ENCODE results near the gene PLD1. TPM values are rescaled to one million over a fixed set of nuclear protein-coding genes. Genes with fewer than 3 reads are reported as not detected.
A peak's percentile ranks its signal among the peaks of the same experiment; 100 is the strongest.
"Not testable (repeated sequence)": the region's sequence is repeated elsewhere in the genome, so short reads cannot be mapped to it uniquely, and the experiment has no call there.

Gene PLD1
- total and polyA plus RNA-seq, 5 donors: 17.0 to 79.5 (median 53.9) TPM

- no peak overlapping the region for H3K27ac ChIP-seq (ENCODE audit: low read length)
- 74% methylated on average over 1 of the region's 1 CpG for WGBS
- ATAC-seq (no peak), DNase-seq (no peak)
- H3K27me3 ChIP-seq (ENCODE audit: control insufficient read depth, insufficient read depth): no peaks in the 10 kb centered on the region
- no peak overlapping the region for H3K4me3 ChIP-seq (ENCODE audit: low read length)
- H3K9me3 ChIP-seq (ENCODE audit: control insufficient read depth, low read length): no peaks in the 10 kb centered on the region
- intact Hi-C loops (cut with DNase I): no loop called here
- H3K4me1 ChIP-seq (ENCODE audit: control insufficient read depth, insufficient read depth, low read length): no peaks in the 10 kb centered on the region
Observed at GRCh38 chr3:171694888-171695287, 115.4 kb downstream of the PLD1 start.

GRCh38 chr3:171692551-171692950, 117.7 kb downstream of the PLD1 start:
- H3K4me3 ChIP-seq (ENCODE audit: low read length); DNase-seq; H3K4me1 ChIP-seq (ENCODE audit: control insufficient read depth, insufficient read depth, low read length); H3K27me3 ChIP-seq (ENCODE audit: control insufficient read depth, insufficient read depth); H3K27ac ChIP-seq (ENCODE audit: low read length); H3K9me3 ChIP-seq (ENCODE audit: control insufficient read depth, low read length); intact Hi-C loops (cut with DNase I); ATAC-seq: not testable (repeated sequence)
- 98% methylated on average over 9 of the region's 9 CpGs for WGBS

- 98% methylated on average over 1 of the region's 1 CpG for WGBS
- H3K4me3 ChIP-seq (ENCODE audit: low read length): no peak overlapping the region
- intact Hi-C loops (cut with DNase I): no loop called here
- no peaks in the 10 kb centered on the region for H3K27me3 ChIP-seq (ENCODE audit: control insufficient read depth, insufficient read depth)
- DNase-seq (no peak), ATAC-seq (no peak)
- no peaks in the 10 kb centered on the region for H3K9me3 ChIP-seq (ENCODE audit: control insufficient read depth, low read length)
- no peak overlapping the region for H3K27ac ChIP-seq (ENCODE audit: low read length)
- peaks cover 2% of the 10 kb centered on the region for H3K4me1 ChIP-seq (ENCODE audit: control insufficient read depth, insufficient read depth, low read length)
Observed at GRCh38 chr3:171691485-171691884, 118.8 kb downstream of the PLD1 start.

GRCh38 chr3:171690281-171690680, 120.0 kb downstream of the PLD1 start:
- ATAC-seq (no peak), DNase-seq (no peak)
- H3K27ac ChIP-seq (ENCODE audit: low read length): no peak overlapping the region
- peaks cover 2% of the 10 kb centered on the region for H3K4me1 ChIP-seq (ENCODE audit: control insufficient read depth, insufficient read depth, low read length)
- intact Hi-C loops (cut with DNase I): no loop called here
- no peaks in the 10 kb centered on the region for H3K9me3 ChIP-seq (ENCODE audit: control insufficient read depth, low read length)
- H3K27me3 ChIP-seq (ENCODE audit: control insufficient read depth, insufficient read depth): no peaks in the 10 kb centered on the region
- H3K4me3 ChIP-seq (ENCODE audit: low read length): no peak overlapping the region

GRCh38 chr3:171688593-171688992, 121.7 kb downstream of the PLD1 start:
- DNase-seq (no peak), ATAC-seq (peak; percentile 64 to 79)
- no peak overlapping the region for H3K4me3 ChIP-seq (ENCODE audit: low read length)
- WGBS: 68% methylated on average over 8 of the region's 8 CpGs
- intact Hi-C loops (cut with DNase I): loop anchor here in 1 of 4 donors (10.0 kb wide), 1 partner anchor 76 kb away; no protein-coding TSS in a partner anchor
- H3K27ac ChIP-seq (ENCODE audit: low read length): peak overlapping the region; percentile 7
- no peaks in the 10 kb centered on the region for H3K27me3 ChIP-seq (ENCODE audit: control insufficient read depth, insufficient read depth)
- no peaks in the 10 kb centered on the region for H3K9me3 ChIP-seq (ENCODE audit: control insufficient read depth, low read length)
- peaks cover 5% of the 10 kb centered on the region for H3K4me1 ChIP-seq (ENCODE audit: control insufficient read depth, insufficient read depth, low read length)

- DNase-seq (no peak), ATAC-seq (no peak)
- Histone ChIP-seq H3K4me1 (ENCODE audit: control insufficient read depth, insufficient read depth, low read length) (peaks cover 5% of the 10 kb centered on the region), H3K27ac (ENCODE audit: low read length) (no peak overlapping the region), H3K4me3 (ENCODE audit: low read length) (no peak overlapping the region), H3K9me3 (ENCODE audit: control insufficient read depth, low read length) (no peaks in the 10 kb centered on the region), H3K27me3 (ENCODE audit: control insufficient read depth, insufficient read depth) (no peaks in the 10 kb centered on the region)
- intact Hi-C loops (cut with DNase I): loop anchor here in 1 of 4 donors (10.0 kb wide), 1 partner anchor 77 kb away; no protein-coding TSS in a partner anchor
Observed at GRCh38 chr3:171688002-171688401, 122.3 kb downstream of the PLD1 start.

GRCh38 chr3:171687581-171687980, 122.7 kb downstream of the PLD1 start:
- DNase-seq (no peak), ATAC-seq (no peak)
- Histone ChIP-seq H3K27ac (ENCODE audit: low read length) (no peak overlapping the region), H3K9me3 (ENCODE audit: control insufficient read depth, low read length) (no peaks in the 10 kb centered on the region), H3K4me1 (ENCODE audit: control insufficient read depth, insufficient read depth, low read length) (peaks cover 5% of the 10 kb centered on the region), H3K27me3 (ENCODE audit: control insufficient read depth, insufficient read depth) (no peaks in the 10 kb centered on the region), H3K4me3 (ENCODE audit: low read length) (no peak overlapping the region)
- intact Hi-C loops (cut with DNase I): loop anchor here in 1 of 4 donors (10.0 kb wide), 1 partner anchor 77 kb away; no protein-coding TSS in a partner anchor

GRCh38 chr3:171687064-171687463, 123.2 kb downstream of the PLD1 start:
- Histone ChIP-seq H3K9me3 (ENCODE audit: control insufficient read depth, low read length) (no peaks in the 10 kb centered on the region), H3K27ac (ENCODE audit: low read length) (no peak overlapping the region), H3K4me3 (ENCODE audit: low read length) (no peak overlapping the region), H3K27me3 (ENCODE audit: control insufficient read depth, insufficient read depth) (no peaks in the 10 kb centered on the region), H3K4me1 (ENCODE audit: control insufficient read depth, insufficient read depth, low read length) (peaks cover 5% of the 10 kb centered on the region)
- DNase-seq (no peak), ATAC-seq (no peak)
- intact Hi-C loops (cut with DNase I): loop anchor here in 1 of 4 donors (10.0 kb wide), 1 partner anchor 78 kb away; no protein-coding TSS in a partner anchor
- 98% methylated on average over 5 of the region's 5 CpGs for WGBS

- no peak overlapping the region for H3K4me3 ChIP-seq (ENCODE audit: low read length)
- no peak for ATAC-seq
- WGBS: 94% methylated on average over 6 of the region's 6 CpGs
- peaks cover 5% of the 10 kb centered on the region for H3K4me1 ChIP-seq (ENCODE audit: control insufficient read depth, insufficient read depth, low read length)
- intact Hi-C loops (cut with DNase I): loop anchor here in 1 of 4 donors (10.0 kb wide), 1 partner anchor 79 kb away; no protein-coding TSS in a partner anchor
- H3K9me3 ChIP-seq (ENCODE audit: control insufficient read depth, low read length): no peaks in the 10 kb centered on the region
- no peak overlapping the region for H3K27ac ChIP-seq (ENCODE audit: low read length)
- H3K27me3 ChIP-seq (ENCODE audit: control insufficient read depth, insufficient read depth): no peaks in the 10 kb centered on the region
- no peak for DNase-seq
Observed at GRCh38 chr3:171685116-171685895, 125.0 kb downstream of the PLD1 start.

GRCh38 chr3:171684221-171684620, 126.1 kb downstream of the PLD1 start:
- WGBS: 80% methylated on average over 2 of the region's 2 CpGs
- intact Hi-C loops (cut with DNase I): loop anchor here in 1 of 4 donors (10.0 kb wide), 1 partner anchor 81 kb away; no protein-coding TSS in a partner anchor
- Histone ChIP-seq H3K4me3 (ENCODE audit: low read length) (no peak overlapping the region), H3K4me1 (ENCODE audit: control insufficient read depth, insufficient read depth, low read length) (peaks cover 5% of the 10 kb centered on the region), H3K27ac (ENCODE audit: low read length) (no peak overlapping the region), H3K9me3 (ENCODE audit: control insufficient read depth, low read length) (no peaks in the 10 kb centered on the region), H3K27me3 (ENCODE audit: control insufficient read depth, insufficient read depth) (no peaks in the 10 kb centered on the region)
- no peak for ATAC-seq
- no peak for DNase-seq

- ATAC-seq (no peak), DNase-seq (no peak)
- Histone ChIP-seq H3K9me3 (ENCODE audit: control insufficient read depth, low read length) (no peaks in the 10 kb centered on the region), H3K4me1 (ENCODE audit: control insufficient read depth, insufficient read depth, low read length) (peaks cover 3% of the 10 kb centered on the region), H3K4me3 (ENCODE audit: low read length) (no peak overlapping the region), H3K27me3 (ENCODE audit: control insufficient read depth, insufficient read depth) (no peaks in the 10 kb centered on the region), H3K27ac (ENCODE audit: low read length) (no peak overlapping the region)
- WGBS: 92% methylated on average over 3 of the region's 3 CpGs
- intact Hi-C loops (cut with DNase I): loop anchor here in 1 of 4 donors (10.0 kb wide), 1 partner anchor 82 kb away; no protein-coding TSS in a partner anchor
Observed at GRCh38 chr3:171682743-171683142, 127.5 kb downstream of the PLD1 start.
